ENCODE data around the gene NCBP3.

GRCh38 chr17:3773511-3773910, 72.5 kb downstream of the NCBP3 start:
- TF ChIP-seq, protein P1, sequence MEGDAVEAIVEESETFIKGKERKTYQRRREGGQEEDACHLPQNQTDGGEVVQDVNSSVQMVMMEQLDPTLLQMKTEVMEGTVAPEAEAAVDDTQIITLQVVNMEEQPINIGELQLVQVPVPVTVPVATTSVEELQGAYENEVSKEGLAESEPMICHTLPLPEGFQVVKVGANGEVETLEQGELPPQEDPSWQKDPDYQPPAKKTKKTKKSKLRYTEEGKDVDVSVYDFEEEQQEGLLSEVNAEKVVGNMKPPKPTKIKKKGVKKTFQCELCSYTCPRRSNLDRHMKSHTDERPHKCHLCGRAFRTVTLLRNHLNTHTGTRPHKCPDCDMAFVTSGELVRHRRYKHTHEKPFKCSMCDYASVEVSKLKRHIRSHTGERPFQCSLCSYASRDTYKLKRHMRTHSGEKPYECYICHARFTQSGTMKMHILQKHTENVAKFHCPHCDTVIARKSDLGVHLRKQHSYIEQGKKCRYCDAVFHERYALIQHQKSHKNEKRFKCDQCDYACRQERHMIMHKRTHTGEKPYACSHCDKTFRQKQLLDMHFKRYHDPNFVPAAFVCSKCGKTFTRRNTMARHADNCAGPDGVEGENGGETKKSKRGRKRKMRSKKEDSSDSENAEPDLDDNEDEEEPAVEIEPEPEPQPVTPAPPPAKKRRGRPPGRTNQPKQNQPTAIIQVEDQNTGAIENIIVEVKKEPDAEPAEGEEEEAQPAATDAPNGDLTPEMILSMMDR (IDR thresholded peaks at IDR 0.05), result no peak
- TF ChIP-seq POLR2A (IDR thresholded peaks at IDR 0.05), result no peak
